Stimulated activated naive CD4-positive, alpha-beta T cell treated with Interleukin-2 at 50 U/mL for 16 hours (primary cell): Measurements from ENCODE around the gene UGT1A5.
"Not testable (repeated sequence)": the region's sequence is repeated elsewhere in the genome, so short reads cannot be mapped to it uniquely, and the experiment has no call there.

Experiments used
- DNase-seq: peaks from one replicate; lab custom pipeline; 2025; lab: John Stamatoyannopoulos, UW

Gene UGT1A5

GRCh38 chr2:233746475-233747282 lies 34.0 kb downstream of the UGT1A5 start:
- no peak for DNase-seq

DNA sequence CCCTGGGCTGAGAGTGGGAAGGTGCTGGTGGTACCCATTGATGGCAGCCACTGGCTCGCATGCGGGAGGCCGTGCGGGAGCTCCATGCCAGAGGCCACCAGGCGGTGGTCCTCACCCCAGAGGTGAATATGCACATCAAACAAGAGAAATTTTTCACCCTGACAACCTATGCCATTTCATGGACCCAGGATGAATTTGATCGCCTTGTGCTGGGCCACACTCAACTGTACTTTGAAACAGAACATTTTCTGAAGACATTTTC lies 34.5 kb downstream of the UGT1A5 start:
- DNase-seq = no peak

DNA sequence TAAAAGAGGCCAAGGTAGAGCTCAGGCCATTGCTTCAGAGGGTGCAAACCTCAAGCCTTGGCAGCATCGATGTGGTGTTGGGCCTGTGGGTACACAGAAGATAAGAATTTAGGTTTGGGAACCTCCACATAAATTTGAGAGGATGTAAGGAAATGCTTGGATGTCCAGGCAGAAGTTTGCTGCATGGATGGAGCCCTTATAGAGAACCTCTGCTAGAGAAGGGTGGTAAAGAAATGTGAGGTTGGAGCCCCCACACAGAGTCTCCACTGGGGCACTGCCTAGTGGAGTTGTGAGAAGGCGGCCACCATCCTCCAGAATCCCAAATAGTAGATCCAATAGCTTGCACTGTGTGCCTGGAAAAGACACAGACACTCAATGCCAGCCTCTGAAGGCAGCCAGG lies 38.0 kb downstream of the UGT1A5 start:
- not testable (repeated sequence) for DNase-seq

GRCh38 chr2:233751212-233752009 lies 38.7 kb downstream of the UGT1A5 start:
- not testable (repeated sequence) for DNase-seq

GRCh38 chr2:233754872-233755611 lies 42.3 kb downstream of the UGT1A5 start:
- no peak for DNase-seq

DNA sequence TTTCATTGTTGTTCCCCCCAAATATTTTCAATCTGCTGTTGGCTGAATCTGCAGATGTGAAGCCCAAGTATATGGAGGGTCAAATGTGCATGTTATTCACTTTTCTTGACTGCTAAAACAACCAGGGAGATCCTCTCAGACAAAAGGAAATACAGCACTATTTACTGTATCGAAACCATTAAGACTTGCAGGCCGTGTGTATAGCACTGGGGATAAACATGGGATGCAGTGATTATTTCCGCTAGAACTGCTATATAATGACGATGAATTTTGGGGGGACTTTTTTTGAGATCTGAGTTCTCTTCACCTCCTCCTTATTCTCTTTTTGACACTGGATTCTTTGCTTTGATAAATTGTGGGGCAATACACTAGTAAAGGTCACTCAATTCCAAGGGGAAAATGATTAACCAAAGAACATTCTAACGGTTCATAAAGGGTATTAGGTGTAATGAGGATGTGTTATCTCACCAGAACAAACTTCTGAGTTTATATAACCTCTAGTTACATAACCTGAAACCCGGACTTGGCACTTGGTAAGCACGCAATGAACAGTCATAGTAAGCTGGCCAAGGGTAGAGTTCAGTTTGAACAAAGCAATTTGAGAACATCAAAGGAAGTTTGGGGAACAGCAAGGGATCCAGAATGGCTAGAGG lies 43.8 kb downstream of the UGT1A5 start:
- no peak for DNase-seq

DNA sequence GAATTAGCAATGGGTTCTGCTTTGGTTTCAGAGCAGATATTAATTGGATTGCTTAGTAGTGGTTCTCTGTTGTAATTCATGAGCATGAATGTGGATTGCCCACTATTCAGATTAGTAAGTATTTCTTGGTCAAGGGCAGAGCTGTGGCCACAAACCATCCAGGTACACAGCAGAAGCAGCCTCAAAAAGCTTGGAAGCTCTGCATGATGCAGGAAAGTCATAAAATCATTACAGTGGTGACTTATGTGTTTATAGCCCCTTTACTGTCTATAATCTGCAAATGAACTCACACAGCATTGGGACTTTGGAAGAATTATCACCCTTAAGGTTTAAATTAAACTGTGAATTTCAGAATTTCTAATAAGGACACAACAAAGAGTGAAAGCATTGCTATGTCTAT lies 45.4 kb downstream of the UGT1A5 start:
- no peak for DNase-seq

GRCh38 chr2:233758849-233759248 lies 46.1 kb downstream of the UGT1A5 start:
- DNase-seq = no peak

- DNase-seq = no peak
Measured at GRCh38 chr2:233760043-233760442, 47.3 kb downstream of the UGT1A5 start, which contains the start of gene UGT1A1. UGT1A1 (plus strand) TSS chr2:233760270; CDS start chr2:233760288, 18 bp downstream.

- no peak for DNase-seq
Measured at GRCh38 chr2:233761040-233761769, 48.5 kb downstream of the UGT1A5 start.

DNA sequence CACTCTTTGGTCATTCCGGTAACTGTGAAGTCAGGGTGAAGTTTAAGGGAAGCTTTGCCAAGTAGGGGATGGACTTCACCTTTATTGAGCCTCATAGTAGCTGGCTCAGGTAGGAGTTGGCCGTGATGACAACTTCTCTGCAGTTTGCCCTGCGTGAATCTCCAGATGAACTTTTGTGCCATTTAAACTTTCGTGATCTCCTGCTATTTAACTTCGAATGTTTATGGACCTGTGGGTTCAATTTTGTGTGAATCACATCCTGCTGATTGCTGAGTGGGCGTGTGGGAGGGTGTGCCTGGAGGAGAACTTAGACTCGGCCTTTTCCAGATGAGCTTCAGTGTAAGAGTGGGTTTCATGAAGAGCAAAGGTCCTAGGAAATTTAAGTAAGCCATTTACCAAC lies 51.6 kb downstream of the UGT1A5 start:
- DNase-seq = no peak

DNA sequence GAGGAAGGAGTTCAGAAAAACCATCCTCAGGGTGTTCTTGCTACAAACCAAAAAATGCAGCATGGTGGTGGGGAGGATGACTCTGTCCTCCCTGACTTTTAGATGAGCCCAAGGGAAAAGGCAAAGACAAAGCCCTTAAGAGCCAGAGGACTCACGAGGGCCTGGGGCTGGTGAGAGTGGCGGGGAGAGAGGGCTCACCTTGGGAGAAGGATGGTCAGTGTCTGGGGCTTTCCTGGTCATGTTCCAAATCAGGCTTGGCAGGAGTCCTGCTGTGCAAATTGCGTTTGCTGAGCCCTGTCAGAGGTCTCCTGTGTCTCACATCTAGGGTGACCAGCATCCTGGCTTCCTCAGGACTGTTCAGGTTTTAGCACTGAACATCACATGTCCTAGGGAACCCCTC lies 52.1 kb downstream of the UGT1A5 start:
- DNase-seq = no peak

GRCh38 chr2:233766416-233766815 lies 53.7 kb downstream of the UGT1A5 start:
- DNase-seq = no peak

GRCh38 chr2:233768076-233768475 lies 55.4 kb downstream of the UGT1A5 start:
- no peak for DNase-seq

DNA sequence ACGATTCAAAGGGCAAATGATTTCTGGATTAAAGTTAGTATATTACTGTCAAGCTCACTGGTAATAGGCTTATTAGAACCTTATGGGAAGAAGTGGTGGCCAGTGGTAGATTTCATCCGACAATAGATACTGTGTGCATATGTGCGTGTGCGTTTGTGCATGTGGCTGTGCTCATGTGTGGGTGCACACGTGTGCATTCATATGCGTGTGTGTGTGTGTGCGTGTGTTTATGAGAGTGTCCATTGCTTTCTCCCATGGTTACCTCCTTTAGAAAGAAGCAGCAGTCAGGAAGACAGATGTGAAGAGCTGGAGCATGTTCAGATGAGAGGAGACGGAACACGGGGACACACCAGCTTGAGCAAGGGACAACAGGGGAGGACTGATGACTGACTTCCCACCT lies 56.6 kb downstream of the UGT1A5 start:
- no peak for DNase-seq

- no peak for DNase-seq
Measured at GRCh38 chr2:233772153-233772552, 59.4 kb downstream of the UGT1A5 start.

GRCh38 chr2:233772583-233772982 lies 59.9 kb downstream of the UGT1A5 start:
- DNase-seq = no peak

DNA sequence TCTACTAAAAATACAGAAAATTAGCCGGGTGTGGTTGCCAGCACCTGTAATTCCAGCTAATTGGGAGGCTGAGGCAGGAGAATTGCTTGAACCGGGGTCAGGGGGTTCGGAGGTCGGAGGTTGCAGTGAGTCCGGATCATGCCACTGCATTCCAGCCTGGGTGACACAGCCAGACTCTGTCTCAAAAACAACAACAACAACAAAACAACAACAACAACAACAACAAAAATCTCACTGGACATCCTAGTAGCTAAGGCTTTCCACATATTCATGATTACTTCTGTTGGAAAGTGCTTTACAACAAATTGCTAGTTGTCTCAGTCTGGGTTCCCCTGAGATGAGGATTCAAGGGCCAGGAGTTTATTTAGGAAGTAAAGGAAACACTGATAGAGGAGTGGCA lies 61.1 kb downstream of the UGT1A5 start:
- DNase-seq = no peak

GRCh38 chr2:233775414-233775813 lies 62.7 kb downstream of the UGT1A5 start:
- DNase-seq = no peak

DNA sequence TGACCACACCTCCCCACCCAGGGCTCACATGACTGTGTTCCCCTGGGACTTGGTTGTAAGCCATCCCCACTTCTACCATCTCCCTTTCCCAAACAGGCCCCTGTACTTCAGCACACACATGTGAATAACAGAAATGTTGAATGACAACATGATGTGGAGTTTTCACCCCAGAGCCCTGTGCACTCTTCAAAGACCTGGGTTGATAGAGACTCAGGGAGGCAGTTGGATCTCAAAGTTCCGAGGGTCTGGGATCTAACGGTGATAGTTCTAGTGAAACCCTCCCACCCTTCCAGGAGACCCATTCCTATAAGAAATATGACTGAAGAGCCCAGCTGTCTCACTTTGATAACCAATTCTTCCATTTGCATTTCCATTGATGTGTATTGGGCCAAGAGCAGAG lies 65.3 kb downstream of the UGT1A5 start, which contains the start of gene MROH2A:
Gene MROH2A (plus strand): TSS at position 301 of the 400 bp plus-strand sequence. CDS start 1,029 bp downstream, outside the sequence.
- DNase-seq = no peak

GRCh38 chr2:233779722-233780121 lies 67.0 kb downstream of the UGT1A5 start:
- no peak for DNase-seq
